ENCODE measurements around the gene SYPL1. TPM values are rescaled to one million over a fixed set of nuclear protein-coding genes. Genes with fewer than 3 reads are reported as not detected.

SYPL1 gene
- polyA plus RNA-seq, 1 of the 3 experiments (the other 2 are of a cell fraction), result 72.4 TPM

DNA sequence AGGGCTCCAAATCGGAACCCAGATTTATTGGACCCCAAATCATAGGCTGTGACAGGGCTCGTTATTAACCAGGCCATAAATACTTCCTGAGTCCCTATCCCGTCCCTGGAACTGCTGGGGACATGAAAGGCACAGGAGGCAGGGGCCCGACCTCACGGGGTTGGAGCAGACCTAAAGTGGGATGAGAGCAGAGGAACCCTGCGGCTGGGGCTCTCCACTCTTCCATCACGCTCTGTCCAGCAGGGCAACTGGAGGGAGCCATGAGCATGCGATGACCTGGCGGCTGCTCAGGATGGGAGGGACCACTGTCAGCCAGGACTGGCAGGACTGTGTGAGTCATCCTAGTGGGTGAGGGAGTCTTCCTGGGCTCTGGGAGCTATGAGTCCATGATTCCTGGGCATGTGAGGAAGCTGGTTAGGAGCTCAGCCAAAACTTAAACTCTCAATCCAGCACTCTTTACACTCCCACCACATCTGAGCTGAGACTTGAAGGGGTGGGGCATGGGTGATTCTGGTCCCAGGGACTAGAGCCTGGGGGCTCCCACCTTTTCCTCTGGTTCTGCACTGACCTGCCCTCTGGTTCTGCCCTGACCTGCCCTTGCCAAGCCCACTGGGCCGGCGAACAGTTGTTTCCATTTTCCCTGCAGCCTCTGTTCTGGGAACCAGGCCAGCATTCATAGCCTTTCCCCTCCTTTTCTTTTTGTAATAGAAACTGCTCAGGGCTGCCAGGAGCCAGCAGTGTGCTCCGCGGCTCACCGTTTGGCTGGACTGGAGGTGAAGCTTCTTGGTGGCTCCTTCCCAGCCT lies 47.1 kb downstream of the SYPL1 start:
- CTCF ChIA-PET, result interaction anchor here (0.7 to 2.8 kb wide), 9 partner anchors 8 to 188 kb away, joined by 3 to 20 read pairs (median 5); partner anchors contain the start of gene ATXN7L1
- Histone ChIP-seq H3K27me3 (ENCODE audit: insufficient read depth) (no peaks in the 10 kb centered on the region), H3K9me2 (no peaks in the 10 kb centered on the region), H3K9ac (peak overlapping the region; percentile 62), H4K20me1 (ENCODE audit: insufficient read depth) (no peaks in the 10 kb centered on the region), H3K79me2 (ENCODE audit: insufficient read depth) (no peaks in the 10 kb centered on the region), H3K9me3 (no peaks in the 10 kb centered on the region), H3K4me1 (ENCODE audit: control insufficient read depth in 1 of 2, insufficient read depth in 2 of 2, low read depth in 1 of 2, low read length in 1 of 2) (peaks cover 28 to 59% of the 10 kb centered on the region in 2 experiments), H3K4me3 (ENCODE audit: low read depth in 2 of 2, low read length in 1 of 2) (peak overlapping the region; percentile 6 to 55; a peak in 3 of 4 replicates), H3F3A (replicated peaks; ENCODE audit: insufficient read depth) (peaks cover 8% of the 10 kb centered on the region), H3K36me3 (replicated peaks in 1 of 2; ENCODE audit: control insufficient read depth in 1 of 2, insufficient read depth in 2 of 2, low read length in 1 of 2) (no peaks in the 10 kb centered on the region), H3K4me2 (peak overlapping the region; percentile 75), H2AFZ (ENCODE audit: low read depth) (peak overlapping the region; percentile 95), H3K27ac (ENCODE audit: low read depth in 2 of 2, low read length in 1 of 2) (peak overlapping the region; percentile 87 to 88)
- WGBS (ENCODE audit: low lambda C conversion rate), result 36% methylated on average over 12 of the region's 14 CpGs
- TF ChIP-seq RAD21 (IDR thresholded peaks at IDR 0.05; ENCODE audit: low read length), result peak; percentile 27; the same call in 1 of the 2 replicates
- TF ChIP-seq, protein P1, sequence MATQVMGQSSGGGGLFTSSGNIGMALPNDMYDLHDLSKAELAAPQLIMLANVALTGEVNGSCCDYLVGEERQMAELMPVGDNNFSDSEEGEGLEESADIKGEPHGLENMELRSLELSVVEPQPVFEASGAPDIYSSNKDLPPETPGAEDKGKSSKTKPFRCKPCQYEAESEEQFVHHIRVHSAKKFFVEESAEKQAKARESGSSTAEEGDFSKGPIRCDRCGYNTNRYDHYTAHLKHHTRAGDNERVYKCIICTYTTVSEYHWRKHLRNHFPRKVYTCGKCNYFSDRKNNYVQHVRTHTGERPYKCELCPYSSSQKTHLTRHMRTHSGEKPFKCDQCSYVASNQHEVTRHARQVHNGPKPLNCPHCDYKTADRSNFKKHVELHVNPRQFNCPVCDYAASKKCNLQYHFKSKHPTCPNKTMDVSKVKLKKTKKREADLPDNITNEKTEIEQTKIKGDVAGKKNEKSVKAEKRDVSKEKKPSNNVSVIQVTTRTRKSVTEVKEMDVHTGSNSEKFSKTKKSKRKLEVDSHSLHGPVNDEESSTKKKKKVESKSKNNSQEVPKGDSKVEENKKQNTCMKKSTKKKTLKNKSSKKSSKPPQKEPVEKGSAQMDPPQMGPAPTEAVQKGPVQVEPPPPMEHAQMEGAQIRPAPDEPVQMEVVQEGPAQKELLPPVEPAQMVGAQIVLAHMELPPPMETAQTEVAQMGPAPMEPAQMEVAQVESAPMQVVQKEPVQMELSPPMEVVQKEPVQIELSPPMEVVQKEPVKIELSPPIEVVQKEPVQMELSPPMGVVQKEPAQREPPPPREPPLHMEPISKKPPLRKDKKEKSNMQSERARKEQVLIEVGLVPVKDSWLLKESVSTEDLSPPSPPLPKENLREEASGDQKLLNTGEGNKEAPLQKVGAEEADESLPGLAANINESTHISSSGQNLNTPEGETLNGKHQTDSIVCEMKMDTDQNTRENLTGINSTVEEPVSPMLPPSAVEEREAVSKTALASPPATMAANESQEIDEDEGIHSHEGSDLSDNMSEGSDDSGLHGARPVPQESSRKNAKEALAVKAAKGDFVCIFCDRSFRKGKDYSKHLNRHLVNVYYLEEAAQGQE (IDR thresholded peaks at IDR 0.05; ENCODE audit: low read depth, low read length), result peak; percentile 86
- TF ChIP-seq, protein P2, sequence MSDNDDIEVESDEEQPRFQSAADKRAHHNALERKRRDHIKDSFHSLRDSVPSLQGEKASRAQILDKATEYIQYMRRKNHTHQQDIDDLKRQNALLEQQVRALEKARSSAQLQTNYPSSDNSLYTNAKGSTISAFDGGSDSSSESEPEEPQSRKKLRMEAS (IDR thresholded peaks at IDR 0.05; ENCODE audit: low read depth), result peak; percentile 96
- TF ChIP-seq, protein P3, sequence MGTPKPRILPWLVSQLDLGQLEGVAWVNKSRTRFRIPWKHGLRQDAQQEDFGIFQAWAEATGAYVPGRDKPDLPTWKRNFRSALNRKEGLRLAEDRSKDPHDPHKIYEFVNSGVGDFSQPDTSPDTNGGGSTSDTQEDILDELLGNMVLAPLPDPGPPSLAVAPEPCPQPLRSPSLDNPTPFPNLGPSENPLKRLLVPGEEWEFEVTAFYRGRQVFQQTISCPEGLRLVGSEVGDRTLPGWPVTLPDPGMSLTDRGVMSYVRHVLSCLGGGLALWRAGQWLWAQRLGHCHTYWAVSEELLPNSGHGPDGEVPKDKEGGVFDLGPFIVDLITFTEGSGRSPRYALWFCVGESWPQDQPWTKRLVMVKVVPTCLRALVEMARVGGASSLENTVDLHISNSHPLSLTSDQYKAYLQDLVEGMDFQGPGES (IDR thresholded peaks at IDR 0.05; ENCODE audit: low read depth, low read length), result no peak
- 0 out of 2 replicates have a peak, but pooled peaks have one; percentile 66 for TF ChIP-seq RXRA (IDR thresholded peaks at IDR 0.05; ENCODE audit: borderline replicate concordance, low read depth)
- TF ChIP-seq, protein P4, sequence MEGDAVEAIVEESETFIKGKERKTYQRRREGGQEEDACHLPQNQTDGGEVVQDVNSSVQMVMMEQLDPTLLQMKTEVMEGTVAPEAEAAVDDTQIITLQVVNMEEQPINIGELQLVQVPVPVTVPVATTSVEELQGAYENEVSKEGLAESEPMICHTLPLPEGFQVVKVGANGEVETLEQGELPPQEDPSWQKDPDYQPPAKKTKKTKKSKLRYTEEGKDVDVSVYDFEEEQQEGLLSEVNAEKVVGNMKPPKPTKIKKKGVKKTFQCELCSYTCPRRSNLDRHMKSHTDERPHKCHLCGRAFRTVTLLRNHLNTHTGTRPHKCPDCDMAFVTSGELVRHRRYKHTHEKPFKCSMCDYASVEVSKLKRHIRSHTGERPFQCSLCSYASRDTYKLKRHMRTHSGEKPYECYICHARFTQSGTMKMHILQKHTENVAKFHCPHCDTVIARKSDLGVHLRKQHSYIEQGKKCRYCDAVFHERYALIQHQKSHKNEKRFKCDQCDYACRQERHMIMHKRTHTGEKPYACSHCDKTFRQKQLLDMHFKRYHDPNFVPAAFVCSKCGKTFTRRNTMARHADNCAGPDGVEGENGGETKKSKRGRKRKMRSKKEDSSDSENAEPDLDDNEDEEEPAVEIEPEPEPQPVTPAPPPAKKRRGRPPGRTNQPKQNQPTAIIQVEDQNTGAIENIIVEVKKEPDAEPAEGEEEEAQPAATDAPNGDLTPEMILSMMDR (IDR thresholded peaks at IDR 0.05), result peak; percentile 25; the same call in 1 of the 2 replicates
- TF ChIP-seq EP300 (IDR thresholded peaks at IDR 0.05; ENCODE audit: borderline replicate concordance in 1 of 2, low read depth in 1 of 2, low read length in 1 of 2), result peak in 1 of 2 experiments; percentile 59; a peak in 1 of 4 replicates
- TF ChIP-seq SIN3A (IDR thresholded peaks at IDR 0.05; ENCODE audit: borderline replicate concordance, low read depth, low read length), result peak; percentile 82
- TF ChIP-seq, protein P5, sequence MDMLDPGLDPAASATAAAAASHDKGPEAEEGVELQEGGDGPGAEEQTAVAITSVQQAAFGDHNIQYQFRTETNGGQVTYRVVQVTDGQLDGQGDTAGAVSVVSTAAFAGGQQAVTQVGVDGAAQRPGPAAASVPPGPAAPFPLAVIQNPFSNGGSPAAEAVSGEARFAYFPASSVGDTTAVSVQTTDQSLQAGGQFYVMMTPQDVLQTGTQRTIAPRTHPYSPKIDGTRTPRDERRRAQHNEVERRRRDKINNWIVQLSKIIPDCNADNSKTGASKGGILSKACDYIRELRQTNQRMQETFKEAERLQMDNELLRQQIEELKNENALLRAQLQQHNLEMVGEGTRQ (IDR thresholded peaks at IDR 0.05; ENCODE audit: borderline replicate concordance, low read depth, low read length), result no peak
- TF ChIP-seq FOSL2 (IDR thresholded peaks at IDR 0.05; ENCODE audit: borderline replicate concordance, low read depth), result peak; percentile 97
- peak; percentile 72 for TF ChIP-seq TCF12 (IDR thresholded peaks at IDR 0.05)
- TF ChIP-seq TEAD4 (IDR thresholded peaks at IDR 0.05; ENCODE audit: borderline replicate concordance, insufficient read depth), result 0 out of 2 replicates have a peak, but pooled peaks have one; percentile 54
- TF ChIP-seq GATA2 (CRISPR knock-in tag; IDR thresholded peaks at IDR 0.05), result no peak
- no peak for TF ChIP-seq RFX5 (IDR thresholded peaks at IDR 0.05; ENCODE audit: low read length)
- peak; percentile 6 for TF ChIP-seq CHD2 (IDR thresholded peaks at IDR 0.05; ENCODE audit: low read length, partially characterized antibody)
- TF ChIP-seq RCOR1 (IDR thresholded peaks at IDR 0.05; ENCODE audit: low read length), result no peak; the same call in 1 of the 2 replicates
- peak; percentile 75; the same call in 1 of the 2 replicates for TF ChIP-seq TAF1 (IDR thresholded peaks at IDR 0.05; ENCODE audit: borderline replicate concordance, low read depth, low read length)
- TF ChIP-seq POLR2AphosphoS5 (IDR thresholded peaks at IDR 0.05; ENCODE audit: low read depth, low read length), result peak; percentile 65
- TF ChIP-seq YY1 (IDR thresholded peaks at IDR 0.05; ENCODE audit: low read depth), result peak; percentile 74
- TF ChIP-seq GABPA (IDR thresholded peaks at IDR 0.05; ENCODE audit: low read depth), result no peak
- peak; percentile 63 for TF ChIP-seq MXI1 (IDR thresholded peaks at IDR 0.05; ENCODE audit: low read depth, low read length)
- TF ChIP-seq, protein P6, sequence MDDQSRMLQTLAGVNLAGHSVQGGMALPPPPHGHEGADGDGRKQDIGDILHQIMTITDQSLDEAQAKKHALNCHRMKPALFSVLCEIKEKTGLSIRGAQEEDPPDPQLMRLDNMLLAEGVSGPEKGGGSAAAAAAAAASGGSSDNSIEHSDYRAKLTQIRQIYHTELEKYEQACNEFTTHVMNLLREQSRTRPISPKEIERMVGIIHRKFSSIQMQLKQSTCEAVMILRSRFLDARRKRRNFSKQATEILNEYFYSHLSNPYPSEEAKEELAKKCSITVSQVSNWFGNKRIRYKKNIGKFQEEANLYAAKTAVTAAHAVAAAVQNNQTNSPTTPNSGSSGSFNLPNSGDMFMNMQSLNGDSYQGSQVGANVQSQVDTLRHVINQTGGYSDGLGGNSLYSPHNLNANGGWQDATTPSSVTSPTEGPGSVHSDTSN (IDR thresholded peaks at IDR 0.05), result peak; percentile 89
- peak; percentile 91 for TF ChIP-seq NFIC (IDR thresholded peaks at IDR 0.05; ENCODE audit: borderline replicate concordance)
- peak; percentile 82 for DNase-seq
- POLR2A ChIA-PET, result interaction anchor here (0.6 to 1.0 kb wide), 2 partner anchors 47 to 998 kb away, joined by 3 to 6 read pairs; partner anchors contain the start of gene SYPL1

Measured in SK-N-SH (cell line).